B cell (primary cell): ENCODE results near the gene TMIE. TPM values are rescaled to one million over a fixed set of nuclear protein-coding genes. Genes with fewer than 3 reads are reported as not detected.
A peak's percentile ranks its signal among the peaks of the same experiment; 100 is the strongest.

ENCODE experiments used
- ATAC-seq: fragments of 200-7000 bp; cut with Tn5 transposase; one replicate; pipeline ENCODE4 v1.10.0; 2021; ENCODE audit warnings: low read depth, mild to moderate bottlenecking, moderate number of reproducible peaks, moderate library complexity
- CTCF ChIA-PET: fragments of 350-600 bp; sonication (Branson Sonifier 250); formaldehyde crosslinking; loops from one replicate; lab custom pipeline; 2021; ENCODE audit warnings: antibody characterized with exemption, inconsistent platforms; lab: Charles Lee
- POLR2A ChIA-PET: fragments of 350-600 bp; sonication (Branson Sonifier 250); formaldehyde crosslinking; loops from one replicate; lab custom pipeline; 2021; ENCODE audit warnings: antibody characterized with exemption; lab: Charles Lee
- DNase-seq: peaks from one replicate; pipeline ENCODE4 v3.0.0; 2013
- H2AFZ ChIP-seq: 2 replicates; pipeline ENCODE4 v1.6.1; 2012; ENCODE audit warnings: mild to moderate bottlenecking, low read depth, low read length; ENCODE audit not compliant: insufficient read depth, poor library complexity, severe bottlenecking
- H3K27ac ChIP-seq, 2 donors: 1 replicate in 1 of 2; 2 replicates in 1 of 2; pipeline ENCODE4 v1.5.1; 2012 to 2013; ENCODE audit warnings: low read length in 2 of 2, mild to moderate bottlenecking in 2 of 2, moderate library complexity in 1 of 2
- H3K27me3 ChIP-seq, 4 experiments: fragments of 200-600 bp in 1 of 4; sonication (generic) in 1 of 4; replicated peaks in 1 of 4; 1 replicate in 2 of 4; 2 replicates in 2 of 4; pipeline versions ENCODE4 v1.6.1 to v1.7.0; 2013 to 2016; ENCODE audit warnings: low read length in 3 of 4, mild to moderate bottlenecking in 2 of 4, mixed read lengths in 1 of 4, moderate library complexity in 1 of 4; ENCODE audit not compliant: insufficient read depth in 4 of 4, control insufficient read depth in 3 of 4; ENCODE audit errors: control extremely low read depth in 1 of 4
- H3K36me3 ChIP-seq, 2 experiments: replicated peaks in 1 of 2; 1 replicate in 1 of 2; 2 replicates in 1 of 2; pipeline versions ENCODE4 v1.6.1 to v1.7.1; 2013; ENCODE audit warnings: low read length in 1 of 2; ENCODE audit not compliant: insufficient read depth in 2 of 2, control insufficient read depth in 1 of 2; ENCODE audit errors: control extremely low read depth in 1 of 2, extremely low read depth in 1 of 2
- H3K4me1 ChIP-seq, 2 donors: fragments of 200-600 bp in 1 of 2; sonication (generic) in 1 of 2; 1 replicate in 1 of 2; 2 replicates in 1 of 2; pipeline versions ENCODE4 v1.5.1 to v1.6.1; 2013 to 2017; ENCODE audit warnings: low read length in 2 of 2; ENCODE audit not compliant: control insufficient read depth in 2 of 2, insufficient read depth in 2 of 2
- H3K4me2 ChIP-seq: replicated peaks from 2 replicates; pipeline ENCODE3; 2012; ENCODE audit warnings: mild to moderate bottlenecking, low read depth, low read length; ENCODE audit not compliant: poor library complexity, severe bottlenecking
- H3K4me3 ChIP-seq, 5 experiments: fragments of 200-600 bp in 1 of 5; sonication (generic) in 1 of 5; 1 replicate in 3 of 5; 2 replicates in 2 of 5; pipeline versions ENCODE4 v1.5.1 to v1.7.0; 2011 to 2016; ENCODE audit warnings: low read length in 4 of 5, mild to moderate bottlenecking in 4 of 5, low read depth in 2 of 5, control low read depth in 1 of 5, moderate library complexity in 1 of 5; ENCODE audit not compliant: insufficient read depth in 1 of 5; ENCODE audit errors: control extremely low read depth in 1 of 5, extremely low read depth in 1 of 5
- H3K79me2 ChIP-seq: fragments of 200-600 bp; sonication (generic); one replicate; pipeline ENCODE4 v1.6.0; 2016; ENCODE audit warnings: low read length; ENCODE audit not compliant: control insufficient read depth, insufficient read depth
- H3K9ac ChIP-seq: fragments of 200-600 bp; sonication (generic); 2 replicates; pipeline ENCODE4 v1.6.1; 2017; ENCODE audit warnings: mild to moderate bottlenecking, low read length, moderate library complexity
- H3K9me3 ChIP-seq, 3 donors: one replicate each; pipeline versions ENCODE4 v1.6.1 to v1.7.1; 2013; ENCODE audit warnings: low read length in 2 of 3; ENCODE audit not compliant: control insufficient read depth in 2 of 3, insufficient read depth in 1 of 3; ENCODE audit errors: control extremely low read depth in 1 of 3
- H4K20me1 ChIP-seq: 2 replicates; pipeline ENCODE4 v1.6.0; 2012; ENCODE audit warnings: mild to moderate bottlenecking, low read length; ENCODE audit not compliant: insufficient read depth, control insufficient read depth, poor library complexity, severe bottlenecking
- H3K27ac Mint-ChIP-seq: one replicate; pipeline ENCODE4 v1.8.0; 2021; ENCODE audit warnings: mixed read lengths
- H3K27me3 Mint-ChIP-seq: one replicate; pipeline ENCODE4 v1.8.0; 2021; ENCODE audit warnings: mixed read lengths
- H3K4me1 Mint-ChIP-seq: one replicate; pipeline ENCODE4 v1.8.0; 2021; ENCODE audit warnings: mixed read lengths
- H3K4me3 Mint-ChIP-seq: one replicate; pipeline ENCODE4 v1.8.0; 2021; ENCODE audit warnings: mixed read lengths
- H3K9me3 Mint-ChIP-seq: one replicate; pipeline ENCODE4 v1.8.0; 2022; ENCODE audit warnings: mixed read lengths; ENCODE audit not compliant: insufficient read depth
- EZH2 ChIP-seq: IDR thresholded peaks from 2 replicates; pipeline ENCODE4 v1.6.1; 2012; ENCODE audit warnings: borderline replicate concordance, low read depth, mild to moderate bottlenecking, moderate library complexity, low read length; ENCODE audit not compliant: insufficient read depth, poor library complexity, severe bottlenecking
- WGBS: methylation state at CpG from one replicate; pipeline ENCODE4 v1.1.5; 2013; ENCODE audit warnings: missing lambda C conversion rate; ENCODE audit not compliant: insufficient coverage; 5-methylcytosine and 5-hydroxymethylcytosine counted together
- intact Hi-C: fragments of 100-400 bp; cut with micrococcal nuclease; formaldehyde crosslinking; loops from one replicate; pipeline ENCODE4 v1.10.0; 2022
- polyA minus RNA-seq: library from RNA; depleted of rRNA, polyadenylated mRNA; stranded (reverse); fragments of >200 nt; gene quantifications from 2 replicates; pipeline ENCODE4 v1.2.3, GENCODE V29; 2012
- polyA plus RNA-seq: library from polyadenylated mRNA; depleted of rRNA; stranded (reverse); fragments of >200 nt; gene quantifications from 2 replicates; pipeline ENCODE4 v1.2.3, GENCODE V29; 2012
- total RNA-seq, 2 donors: library from RNA; stranded (reverse); fragments of 120-200 nt in 1 of 2; gene quantifications; 1 replicate in 1 of 2; 2 replicates in 1 of 2; pipeline versions ENCODE4 v1.2.3 to v1.2.4, GENCODE V29; 2013 to 2022
- TF ChIP-seq, protein P1 (sequence below): fragments of 200-600 bp; IDR thresholded peaks from one replicate; pipeline ENCODE4 v1.8.0; 2022; ENCODE audit warnings: antibody characterized with exemption, mild to moderate bottlenecking

TMIE gene, protein sequence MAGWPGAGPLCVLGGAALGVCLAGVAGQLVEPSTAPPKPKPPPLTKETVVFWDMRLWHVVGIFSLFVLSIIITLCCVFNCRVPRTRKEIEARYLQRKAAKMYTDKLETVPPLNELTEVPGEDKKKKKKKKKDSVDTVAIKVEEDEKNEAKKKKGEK
- not detected in 2 replicates for total RNA-seq
- total RNA-seq (2013), result not detected
- polyA plus RNA-seq, result not detected in 2 replicates
- not detected in 2 replicates for polyA minus RNA-seq

DNA sequence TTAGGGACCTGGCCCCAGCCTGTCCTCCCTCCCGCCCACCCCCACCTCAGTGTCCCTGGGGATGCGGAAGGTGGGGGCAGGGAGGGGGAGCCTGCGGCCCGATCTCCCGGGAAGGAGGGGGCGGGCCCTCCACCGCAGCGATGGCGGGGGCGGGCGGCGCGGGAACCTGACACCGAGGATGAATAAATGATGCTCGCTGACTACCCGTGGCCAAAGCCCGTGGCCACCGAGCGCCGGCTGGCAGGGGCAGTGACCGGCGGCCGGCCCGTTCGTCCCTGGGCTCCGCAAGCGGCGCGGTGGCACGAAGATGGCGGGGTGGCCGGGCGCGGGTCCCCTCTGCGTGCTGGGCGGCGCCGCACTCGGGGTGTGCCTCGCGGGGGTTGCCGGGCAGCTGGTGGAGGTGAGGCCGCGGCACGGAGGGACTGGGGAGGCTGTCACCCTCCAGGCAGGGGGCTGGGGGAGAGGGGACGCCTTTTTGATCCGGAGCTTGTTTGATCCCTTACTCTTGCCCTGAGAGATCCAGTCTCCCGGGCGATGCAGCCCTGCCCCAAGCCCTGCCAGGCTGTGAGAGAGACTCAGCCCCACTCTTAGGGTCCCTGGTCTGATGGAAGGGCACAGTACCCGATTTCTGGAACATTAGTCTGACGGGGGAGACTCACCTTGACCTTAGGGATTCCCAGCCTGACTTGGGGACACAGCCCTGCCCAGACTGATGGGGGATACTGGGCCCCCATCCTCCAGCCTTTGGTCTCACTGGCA is at the start of gene TMIE:
Gene TMIE, plus strand, starts transcription at position 212 of the 759 bp plus-strand sequence. Its CDS starts 96 bp downstream, at position 308.
- ATAC-seq, result no peak
- no peak within 1 kb of the TSS for H3K27ac ChIP-seq
- H4K20me1 ChIP-seq, result no peaks in the 10 kb centered on the region
- ChIA-PET CTCF (interaction anchor here (1.1 to 2.1 kb wide), 3 partner anchors 9 to 213 kb away, joined by 3 to 7 read pairs (median 3); no protein-coding TSS in a partner anchor), POLR2A (no interaction called here)
- H3K36me3 ChIP-seq, result no peaks in the 10 kb centered on the region
- Mint-ChIP-seq H3K4me3 (no peak within 1 kb of the TSS), H3K4me1 (peaks cover 4% of the 10 kb centered on the region), H3K9me3 (no peaks in the 10 kb centered on the region), H3K27me3 (peaks cover 16% of the 10 kb centered on the region), H3K27ac (no peak within 1 kb of the TSS)
- peaks cover 0 to 36% (median 12%) of the 10 kb centered on the region in 4 experiments for H3K27me3 ChIP-seq
- H3K9me3 ChIP-seq, result no peaks in the 10 kb centered on the region
- no peak for DNase-seq
- H3K4me1 ChIP-seq, result peaks cover 3 to 8% of the 10 kb centered on the region in 2 donors
- H3K4me2 ChIP-seq, result peak within 1 kb of the TSS; percentile 72
- WGBS, result 12% methylated on average over 50 of the region's 51 CpGs
- TF ChIP-seq EZH2, result no peak
- TF ChIP-seq, protein P1, sequence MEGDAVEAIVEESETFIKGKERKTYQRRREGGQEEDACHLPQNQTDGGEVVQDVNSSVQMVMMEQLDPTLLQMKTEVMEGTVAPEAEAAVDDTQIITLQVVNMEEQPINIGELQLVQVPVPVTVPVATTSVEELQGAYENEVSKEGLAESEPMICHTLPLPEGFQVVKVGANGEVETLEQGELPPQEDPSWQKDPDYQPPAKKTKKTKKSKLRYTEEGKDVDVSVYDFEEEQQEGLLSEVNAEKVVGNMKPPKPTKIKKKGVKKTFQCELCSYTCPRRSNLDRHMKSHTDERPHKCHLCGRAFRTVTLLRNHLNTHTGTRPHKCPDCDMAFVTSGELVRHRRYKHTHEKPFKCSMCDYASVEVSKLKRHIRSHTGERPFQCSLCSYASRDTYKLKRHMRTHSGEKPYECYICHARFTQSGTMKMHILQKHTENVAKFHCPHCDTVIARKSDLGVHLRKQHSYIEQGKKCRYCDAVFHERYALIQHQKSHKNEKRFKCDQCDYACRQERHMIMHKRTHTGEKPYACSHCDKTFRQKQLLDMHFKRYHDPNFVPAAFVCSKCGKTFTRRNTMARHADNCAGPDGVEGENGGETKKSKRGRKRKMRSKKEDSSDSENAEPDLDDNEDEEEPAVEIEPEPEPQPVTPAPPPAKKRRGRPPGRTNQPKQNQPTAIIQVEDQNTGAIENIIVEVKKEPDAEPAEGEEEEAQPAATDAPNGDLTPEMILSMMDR, result no peak
- peak within 1 kb of the TSS in 1 of 5 experiments; percentile 29 for H3K4me3 ChIP-seq
- intact Hi-C loops, result no loop called here
- peak within 1 kb of the TSS; percentile 64 for H2AFZ ChIP-seq
- H3K79me2 ChIP-seq, result no peaks in the 10 kb centered on the region
- H3K9ac ChIP-seq, result peak within 1 kb of the TSS; percentile 23

DNA sequence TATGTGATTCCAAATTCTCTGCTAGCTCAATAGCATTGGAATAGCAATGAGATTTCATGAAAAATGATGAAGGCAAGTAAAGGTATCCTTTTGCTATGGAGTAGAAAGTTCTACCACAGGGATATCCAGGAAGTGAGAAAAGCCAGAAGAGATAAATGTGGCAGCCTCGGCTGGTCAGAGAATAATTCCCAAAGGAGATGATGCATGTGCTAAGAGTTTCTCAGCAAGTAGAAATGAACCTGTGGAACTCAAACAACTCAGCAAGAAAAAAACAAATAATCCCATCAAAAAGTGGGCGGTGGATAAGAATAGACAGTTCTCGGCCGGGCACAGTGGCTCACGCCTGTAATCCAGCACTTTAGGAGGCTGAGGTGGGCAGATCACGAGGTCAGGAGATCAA is 45.9 kb upstream of the TMIE start:
- intact Hi-C loops, result no loop called here
- POLR2A ChIA-PET, result no interaction called here
- Histone ChIP-seq H2AFZ (no peak overlapping the region), H4K20me1 (no peaks in the 10 kb centered on the region), H3K4me1 (no peaks in the 10 kb centered on the region), H3K9me3 (peaks cover 0 to 5% (median 4%) of the 10 kb centered on the region in 3 donors), H3K4me2 (no peak overlapping the region), H3K9ac (no peak overlapping the region), H3K4me3 (no peak overlapping the region), H3K27me3 (peaks cover 0 to 3% (median 0%) of the 10 kb centered on the region in 4 experiments), H3K79me2 (no peaks in the 10 kb centered on the region), H3K36me3 (no peaks in the 10 kb centered on the region), H3K27ac (no peak overlapping the region)
- ATAC-seq (no peak), DNase-seq (no peak)
- H3K27ac Mint-ChIP-seq, result no peak overlapping the region
- peaks cover 10% of the 10 kb centered on the region for H3K4me1 Mint-ChIP-seq
- H3K9me3 Mint-ChIP-seq, result peaks cover 11% of the 10 kb centered on the region
- peaks cover 24% of the 10 kb centered on the region for H3K27me3 Mint-ChIP-seq
- TF ChIP-seq EZH2, result no peak
- TF ChIP-seq, protein P1, result no peak
- CTCF ChIA-PET, result no interaction called here
- H3K4me3 Mint-ChIP-seq, result no peak overlapping the region
- WGBS, result 65% methylated on average over 4 of the region's 6 CpGs
